Caco-2 (cell line): ENCODE data around the gene RACGAP1. TPM values are rescaled to one million over a fixed set of nuclear protein-coding genes. Genes with fewer than 3 reads are reported as not detected.

Source experiments
- BruUV-seq: library from RNA; stranded (reverse); fragments of 400-500 nt; replicated peaks from 2 replicates; lab custom pipeline; 2021; lab: Mats Ljungman, UMichigan
- CTCF ChIA-PET: fragments of 300-600 bp; sonication (Branson Sonifier 250); formaldehyde crosslinking; loops from one replicate; lab custom pipeline; 2022; ENCODE audit warnings: antibody characterized with exemption; lab: Charles Lee
- POLR2A ChIA-PET: fragments of 300-600 bp; sonication (Branson Sonifier 250); formaldehyde crosslinking; loops from one replicate; lab custom pipeline; 2022; ENCODE audit warnings: antibody characterized with exemption; lab: Charles Lee
- DNase-seq, 2 experiments: peaks; one replicate each; pipeline versions ENCODE4 v3.0.0 to v3.0.0-alpha.2; 2020 to 2022
- H3K27me3 ChIP-seq: replicated peaks from 2 replicates; pipeline ENCODE4 v1.6.0; 2011; ENCODE audit warnings: low read length; ENCODE audit not compliant: control insufficient read depth, insufficient read depth
- H3K36me3 ChIP-seq: 2 replicates; pipeline ENCODE4 v1.5.1; 2011; ENCODE audit warnings: low read length; ENCODE audit not compliant: control insufficient read depth, insufficient read depth
- H3K4me1 ChIP-seq: fragments of 250-450 bp; sonication (Bioruptor Pico); 2 replicates; pipeline ENCODE4 v1.5.1; 2020; ENCODE audit warnings: mild to moderate bottlenecking
- H3K4me3 ChIP-seq: 2 replicates; pipeline ENCODE4 v1.5.1; 2011; ENCODE audit warnings: low read depth, mild to moderate bottlenecking, control low read depth, low read length
- H3K9me3 ChIP-seq: fragments of 250-450 bp; sonication (Bioruptor Pico); 2 replicates; pipeline ENCODE4 v1.5.1; 2020; ENCODE audit warnings: mild to moderate bottlenecking, moderate library complexity
- H3K27ac Mint-ChIP-seq: one replicate; pipeline ENCODE4 v1.8.0; 2022; ENCODE audit warnings: mixed read lengths; ENCODE audit not compliant: unreplicated experiment
- H3K27me3 Mint-ChIP-seq: one replicate; pipeline ENCODE4 v1.8.0; 2022; ENCODE audit warnings: mixed read lengths; ENCODE audit not compliant: insufficient read depth, unreplicated experiment
- H3K36me3 Mint-ChIP-seq: one replicate; pipeline ENCODE4 v1.8.0; 2022; ENCODE audit warnings: mild to moderate bottlenecking, mixed read lengths; ENCODE audit not compliant: insufficient read depth, unreplicated experiment
- H3K4me1 Mint-ChIP-seq: one replicate; pipeline ENCODE4 v1.8.0; 2022; ENCODE audit warnings: low read depth, mixed read lengths; ENCODE audit not compliant: unreplicated experiment
- H3K4me3 Mint-ChIP-seq: one replicate; pipeline ENCODE4 v1.8.0; 2022; ENCODE audit warnings: mild to moderate bottlenecking, moderate library complexity, mixed read lengths; ENCODE audit not compliant: unreplicated experiment
- H3K9me3 Mint-ChIP-seq: one replicate; pipeline ENCODE4 v1.8.0; 2022; ENCODE audit warnings: mixed read lengths; ENCODE audit not compliant: unreplicated experiment
- intact Hi-C: fragments of 100-400 bp; cut with micrococcal nuclease; formaldehyde crosslinking; loops from one replicate; pipeline ENCODE4 v1.10.0; 2022; ENCODE audit not compliant: unreplicated experiment
- total RNA-seq: library from RNA; stranded (reverse); gene quantifications from 2 replicates; pipeline ENCODE4 v1.2.3, GENCODE V29; 2022
- TF ChIP-seq, protein P1 (sequence below), 2 experiments: fragments of 200-600 bp in 1 of 2; IDR thresholded peaks; 1 replicate in 1 of 2; 2 replicates in 1 of 2; pipeline versions ENCODE4 v1.5.1 to v1.8.0; 2011 to 2022; ENCODE audit warnings: antibody characterized with exemption in 1 of 2, control low read depth in 1 of 2, inconsistent platforms in 1 of 2, low read depth in 1 of 2, low read length in 1 of 2, mild to moderate bottlenecking in 1 of 2, moderate library complexity in 1 of 2; ENCODE audit not compliant: insufficient read depth in 1 of 2, severe bottlenecking in 1 of 2, unreplicated experiment in 1 of 2

Gene RACGAP1
- total RNA-seq, 1 experiment from 2014 or later, result 131 TPM

DNA sequence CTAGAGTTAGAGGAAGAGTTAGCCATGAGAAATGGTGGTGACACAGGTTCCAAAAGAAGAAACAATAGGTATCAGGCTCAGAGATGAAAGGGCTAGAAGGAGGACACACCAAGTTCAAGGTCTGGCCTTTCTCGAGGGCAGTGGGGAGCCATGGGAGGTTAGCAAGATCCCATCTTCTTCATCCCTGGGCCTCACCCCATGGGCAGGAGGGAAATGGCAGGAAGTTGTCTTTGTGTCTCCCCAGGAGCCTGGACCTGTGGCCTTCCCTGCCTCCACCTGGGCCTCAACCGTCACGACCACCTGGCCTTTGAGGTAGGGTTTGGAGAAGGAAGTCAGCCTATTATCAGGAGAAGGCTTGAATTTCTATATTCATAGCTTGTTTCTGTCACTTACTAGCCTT lies 80.6 kb downstream of the RACGAP1 start:
- Mint-ChIP-seq H3K4me1 (peaks cover 12% of the 10 kb centered on the region), H3K27ac (no peak overlapping the region), H3K36me3 (peaks cover 10% of the 10 kb centered on the region), H3K9me3 (no peaks in the 10 kb centered on the region), H3K27me3 (no peaks in the 10 kb centered on the region), H3K4me3 (no peak overlapping the region)
- TF ChIP-seq, protein P1, sequence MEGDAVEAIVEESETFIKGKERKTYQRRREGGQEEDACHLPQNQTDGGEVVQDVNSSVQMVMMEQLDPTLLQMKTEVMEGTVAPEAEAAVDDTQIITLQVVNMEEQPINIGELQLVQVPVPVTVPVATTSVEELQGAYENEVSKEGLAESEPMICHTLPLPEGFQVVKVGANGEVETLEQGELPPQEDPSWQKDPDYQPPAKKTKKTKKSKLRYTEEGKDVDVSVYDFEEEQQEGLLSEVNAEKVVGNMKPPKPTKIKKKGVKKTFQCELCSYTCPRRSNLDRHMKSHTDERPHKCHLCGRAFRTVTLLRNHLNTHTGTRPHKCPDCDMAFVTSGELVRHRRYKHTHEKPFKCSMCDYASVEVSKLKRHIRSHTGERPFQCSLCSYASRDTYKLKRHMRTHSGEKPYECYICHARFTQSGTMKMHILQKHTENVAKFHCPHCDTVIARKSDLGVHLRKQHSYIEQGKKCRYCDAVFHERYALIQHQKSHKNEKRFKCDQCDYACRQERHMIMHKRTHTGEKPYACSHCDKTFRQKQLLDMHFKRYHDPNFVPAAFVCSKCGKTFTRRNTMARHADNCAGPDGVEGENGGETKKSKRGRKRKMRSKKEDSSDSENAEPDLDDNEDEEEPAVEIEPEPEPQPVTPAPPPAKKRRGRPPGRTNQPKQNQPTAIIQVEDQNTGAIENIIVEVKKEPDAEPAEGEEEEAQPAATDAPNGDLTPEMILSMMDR (IDR thresholded peaks at IDR 0.05; ENCODE audit: insufficient read depth in 1 of 2, low read depth in 1 of 2, low read length in 1 of 2, severe bottlenecking in 1 of 2, unreplicated experiment in 1 of 2), result no peak
- Histone ChIP-seq H3K27me3 (no peaks in the 10 kb centered on the region), H3K9me3 (no peaks in the 10 kb centered on the region), H3K4me3 (no peak overlapping the region), H3K4me1 (peaks cover 5% of the 10 kb centered on the region), H3K36me3 (no peaks in the 10 kb centered on the region)
- ChIA-PET POLR2A (no interaction called here), CTCF (interaction anchor here (1.6 kb wide), 1 partner anchor 126 kb away, joined by 5 read pairs; no protein-coding TSS in a partner anchor)
- no TSS peak for BruUV-seq
- intact Hi-C loops, result no loop called here
- DNase-seq, result no peak

DNA sequence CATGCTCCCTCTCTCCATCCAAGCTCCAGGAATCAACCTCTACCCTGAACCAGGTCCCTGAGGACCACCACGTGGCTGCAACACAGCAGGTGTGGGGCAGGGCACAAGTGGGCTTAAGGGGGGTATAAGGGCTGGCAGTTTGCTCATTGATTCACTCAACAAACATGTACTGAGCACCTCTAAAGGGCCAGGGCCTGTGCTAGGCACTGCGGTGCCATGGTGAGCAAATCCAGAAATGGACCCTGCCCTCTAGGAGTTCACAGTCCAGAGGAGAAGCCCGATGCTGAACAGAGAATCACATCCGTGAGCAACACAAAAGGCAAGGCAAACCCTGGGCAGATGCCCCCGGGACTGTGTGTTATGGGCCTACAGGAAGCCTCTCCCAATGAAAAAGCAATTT lies 81.2 kb downstream of the RACGAP1 start:
- no peak overlapping the region for H3K27ac Mint-ChIP-seq
- TF ChIP-seq, protein P1 (IDR thresholded peaks at IDR 0.05; ENCODE audit: insufficient read depth in 1 of 2, low read depth in 1 of 2, low read length in 1 of 2, severe bottlenecking in 1 of 2, unreplicated experiment in 1 of 2), result no peak
- H3K27me3 Mint-ChIP-seq, result no peaks in the 10 kb centered on the region
- ChIA-PET POLR2A (no interaction called here), CTCF (interaction anchor here (0.6 kb wide), 1 partner anchor 203 kb away, joined by 5 read pairs; the partner anchor contains the start of gene TMBIM6)
- H3K4me1 Mint-ChIP-seq, result peaks cover 12% of the 10 kb centered on the region
- BruUV-seq, result no TSS peak
- H3K36me3 ChIP-seq, result no peaks in the 10 kb centered on the region
- peaks cover 10% of the 10 kb centered on the region for H3K36me3 Mint-ChIP-seq
- H3K4me3 ChIP-seq, result no peak overlapping the region
- H3K9me3 Mint-ChIP-seq, result no peaks in the 10 kb centered on the region
- no peaks in the 10 kb centered on the region for H3K9me3 ChIP-seq
- DNase-seq, result no peak
- intact Hi-C loops, result no loop called here
- H3K4me3 Mint-ChIP-seq, result no peak overlapping the region
- H3K27me3 ChIP-seq, result no peaks in the 10 kb centered on the region
- H3K4me1 ChIP-seq, result peaks cover 5% of the 10 kb centered on the region

DNA sequence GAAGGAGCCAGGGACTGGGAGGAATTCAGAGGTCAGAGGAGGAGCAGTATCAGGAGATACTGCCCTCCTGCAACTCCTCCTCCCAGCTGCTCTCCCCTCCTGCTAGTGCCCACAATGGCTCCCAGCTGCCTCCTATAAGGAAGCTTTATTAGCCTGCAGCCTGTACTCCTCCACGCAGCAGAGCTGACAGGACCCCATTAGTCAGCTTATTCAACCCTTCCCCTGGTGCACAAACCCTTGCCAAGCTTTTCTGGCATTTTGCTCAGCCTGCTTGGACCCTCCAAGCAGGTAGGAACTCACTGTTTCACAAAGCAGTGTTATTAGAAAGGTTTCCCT lies 81.7 kb downstream of the RACGAP1 start:
- peaks cover 10% of the 10 kb centered on the region for H3K36me3 Mint-ChIP-seq
- no peak overlapping the region for H3K4me3 Mint-ChIP-seq
- H3K4me1 Mint-ChIP-seq, result peaks cover 12% of the 10 kb centered on the region
- Histone ChIP-seq H3K36me3 (no peaks in the 10 kb centered on the region), H3K9me3 (no peaks in the 10 kb centered on the region), H3K27me3 (no peaks in the 10 kb centered on the region), H3K4me3 (no peak overlapping the region), H3K4me1 (peaks cover 5% of the 10 kb centered on the region)
- ChIA-PET POLR2A (no interaction called here), CTCF (interaction anchor here (0.6 kb wide), 1 partner anchor 202 kb away, joined by 5 read pairs; the partner anchor contains the start of gene TMBIM6)
- no peak for DNase-seq
- intact Hi-C loops, result no loop called here
- no peaks in the 10 kb centered on the region for H3K9me3 Mint-ChIP-seq
- no peaks in the 10 kb centered on the region for H3K27me3 Mint-ChIP-seq
- BruUV-seq, result no TSS peak
- TF ChIP-seq, protein P1 (IDR thresholded peaks at IDR 0.05; ENCODE audit: insufficient read depth in 1 of 2, low read depth in 1 of 2, low read length in 1 of 2, severe bottlenecking in 1 of 2, unreplicated experiment in 1 of 2), result no peak
- no peak overlapping the region for H3K27ac Mint-ChIP-seq
